DMS153 treated with DMSO at 0.1 percent for 48 hours (cell line): Measurements from ENCODE around the gene PARVB.
A peak's percentile ranks its signal among the peaks of the same experiment; 100 is the strongest.
"Not testable (repeated sequence)": the region's sequence is repeated elsewhere in the genome, so short reads cannot be mapped to it uniquely, and the experiment has no call there.

Experiments used
- DNase-seq: peaks from one replicate; lab custom pipeline; 2025; ENCODE audit not compliant: unreplicated experiment; lab: John Stamatoyannopoulos, UW

Gene PARVB

GRCh38 chr22:44050766-44051355, 26.8 kb downstream of the PARVB start:
- DNase-seq = no peak

DNA sequence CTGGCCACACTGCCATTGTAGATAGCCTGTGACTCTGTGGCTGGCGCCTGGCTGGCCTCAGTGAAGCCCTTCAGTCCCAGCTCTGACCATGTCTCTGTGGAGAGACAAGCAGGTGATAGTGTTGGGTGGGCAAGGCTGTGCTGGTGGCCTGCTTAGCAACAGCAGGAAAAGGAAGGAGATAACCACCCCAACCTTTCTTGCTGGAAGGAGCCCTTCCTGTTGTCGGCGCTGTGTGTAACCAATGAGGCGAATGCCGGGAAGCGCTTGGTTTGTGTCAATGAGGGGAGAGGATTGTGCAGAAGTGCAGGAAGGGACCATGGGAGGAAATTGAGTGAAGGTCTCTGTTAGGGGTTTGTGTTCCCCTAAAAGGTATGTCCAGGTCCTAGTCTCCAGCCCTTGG, 27.3 kb downstream of the PARVB start:
- no peak for DNase-seq

- DNase-seq = no peak
Observed at GRCh38 chr22:44051961-44052360, 27.9 kb downstream of the PARVB start.

- no peak for DNase-seq
Observed at GRCh38 chr22:44055805-44056204, 31.7 kb downstream of the PARVB start.

- DNase-seq = not testable (repeated sequence)
Observed at GRCh38 chr22:44056649-44057048, 32.5 kb downstream of the PARVB start.

DNA sequence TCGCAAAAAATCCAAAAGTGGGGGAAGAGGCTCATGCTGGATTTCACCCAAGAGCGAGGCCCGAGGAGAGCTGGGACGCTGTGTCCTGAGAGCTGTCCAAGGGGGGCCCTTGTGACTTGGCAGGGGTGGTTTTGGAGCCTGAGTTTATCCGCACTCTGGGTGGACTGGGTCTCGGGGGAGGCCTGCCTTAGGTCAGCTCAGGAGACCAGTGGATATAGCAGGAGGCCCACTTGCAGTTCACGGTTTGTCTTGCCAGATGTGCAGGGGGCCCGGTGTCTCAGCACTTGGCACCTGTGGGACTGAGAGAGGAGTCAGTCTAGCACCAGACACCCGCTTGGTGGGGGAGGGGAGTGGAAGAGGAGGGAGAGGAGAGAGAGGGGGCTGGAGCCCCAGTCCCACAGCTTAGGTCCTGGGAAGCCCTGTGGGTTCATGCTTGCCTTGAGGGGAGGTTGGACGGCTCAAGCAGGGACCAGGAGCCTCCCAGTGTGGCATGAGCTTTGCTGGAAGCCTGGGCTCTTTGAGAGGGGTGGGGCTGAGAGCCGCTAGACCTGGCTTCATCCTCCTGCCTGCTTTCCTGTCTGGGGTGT, 33.4 kb downstream of the PARVB start:
- DNase-seq = no peak

- DNase-seq = no peak
Observed at GRCh38 chr22:44063462-44064371, 39.6 kb downstream of the PARVB start.

GRCh38 chr22:44067033-44067432, 42.9 kb downstream of the PARVB start:
- no peak for DNase-seq

DNA sequence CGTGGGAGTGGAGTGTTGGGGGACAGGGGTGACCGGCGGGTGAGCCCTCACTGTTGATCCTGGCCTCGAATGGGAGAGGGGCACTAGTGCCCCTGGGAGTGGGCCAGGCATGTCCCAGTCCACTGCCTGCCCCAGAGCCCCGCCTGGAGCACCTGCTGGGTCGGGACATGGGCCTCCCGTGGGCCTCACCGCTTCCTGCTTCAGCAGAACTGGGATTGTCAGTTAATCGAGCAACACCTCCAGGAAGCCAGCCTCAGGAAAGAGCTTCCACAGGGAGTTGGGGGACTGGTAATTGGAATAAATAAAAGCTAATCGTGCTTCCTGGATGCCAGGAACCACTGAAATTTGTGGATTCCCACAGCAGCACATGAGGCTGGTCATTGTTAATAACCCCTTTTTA, 43.8 kb downstream of the PARVB start:
- DNase-seq = no peak

- no peak for DNase-seq
Observed at GRCh38 chr22:44068422-44069191, 44.5 kb downstream of the PARVB start.

DNA sequence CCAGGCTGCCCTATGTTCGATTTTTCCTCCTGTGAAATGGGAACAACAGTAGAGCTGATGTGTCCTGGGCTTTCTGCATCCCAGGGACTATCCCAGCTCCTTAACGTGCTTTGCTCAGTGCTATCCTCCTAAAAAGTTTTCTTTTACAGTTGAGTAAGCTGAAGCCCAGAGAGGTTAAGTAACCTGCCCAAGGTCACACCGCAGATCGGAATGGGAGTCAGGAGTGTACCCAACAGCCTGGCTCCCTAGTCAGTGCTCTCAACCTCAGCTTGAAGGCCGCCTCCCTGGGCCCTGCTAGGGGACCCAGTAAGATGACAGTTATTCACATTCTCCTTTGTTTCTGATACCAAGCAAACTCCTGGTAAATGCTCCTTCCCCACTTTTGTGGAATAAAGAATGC, 45.9 kb downstream of the PARVB start:
- DNase-seq = no peak

DNA sequence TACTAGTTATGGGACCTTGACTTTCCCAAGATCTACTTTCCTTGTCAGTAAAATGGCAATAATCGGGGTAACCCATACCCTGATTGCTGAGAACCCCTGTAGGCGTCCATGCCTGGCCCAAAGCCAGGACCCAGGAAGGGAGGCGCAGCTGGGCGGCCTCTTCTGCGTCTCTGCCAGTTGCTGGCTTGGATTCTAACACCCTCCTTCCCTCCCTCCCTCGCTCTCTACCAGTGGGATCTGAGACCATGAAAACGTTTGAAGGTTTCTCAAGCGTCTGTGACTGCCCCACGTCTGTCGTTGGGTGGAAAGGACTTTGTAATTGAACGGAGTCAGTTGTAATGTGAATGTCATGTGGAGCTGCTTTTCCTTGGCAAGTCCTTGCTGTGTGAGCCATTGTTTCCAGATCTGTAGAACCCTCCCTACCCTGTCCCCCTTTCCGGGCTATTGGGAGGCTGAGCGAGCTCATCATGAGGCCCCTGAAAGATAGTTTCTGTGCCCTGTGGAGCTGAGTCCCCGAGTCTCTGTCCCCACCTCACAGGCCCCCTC, 47.8 kb downstream of the PARVB start:
- DNase-seq = no peak

- no peak for DNase-seq
Observed at GRCh38 chr22:44074337-44074984, 50.4 kb downstream of the PARVB start.

DNA sequence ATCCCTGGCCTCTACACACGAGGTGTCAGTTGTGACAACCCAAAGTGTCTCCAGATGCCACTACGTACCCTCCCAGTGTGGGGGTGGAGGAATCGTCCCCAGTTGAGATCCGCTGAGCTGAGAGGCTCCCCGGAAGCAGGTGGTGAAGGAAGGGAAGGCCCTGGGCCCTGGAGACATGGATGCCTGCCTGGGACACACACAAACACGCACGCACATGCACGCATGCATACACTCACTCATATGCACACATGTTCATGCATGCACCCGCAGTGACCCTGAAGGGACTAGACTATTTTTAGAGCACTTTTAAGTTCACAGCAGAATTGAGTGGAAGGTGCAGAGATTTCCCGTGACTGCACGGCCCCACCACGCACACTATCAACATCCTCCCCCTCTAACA, 50.9 kb downstream of the PARVB start:
- DNase-seq = no peak

- no peak for DNase-seq
Observed at GRCh38 chr22:44075670-44076069, 51.6 kb downstream of the PARVB start.

- no peak for DNase-seq
Observed at GRCh38 chr22:44076825-44077224, 52.7 kb downstream of the PARVB start.

GRCh38 chr22:44080936-44081861, 57.1 kb downstream of the PARVB start:
- DNase-seq = peak; percentile 59

DNA sequence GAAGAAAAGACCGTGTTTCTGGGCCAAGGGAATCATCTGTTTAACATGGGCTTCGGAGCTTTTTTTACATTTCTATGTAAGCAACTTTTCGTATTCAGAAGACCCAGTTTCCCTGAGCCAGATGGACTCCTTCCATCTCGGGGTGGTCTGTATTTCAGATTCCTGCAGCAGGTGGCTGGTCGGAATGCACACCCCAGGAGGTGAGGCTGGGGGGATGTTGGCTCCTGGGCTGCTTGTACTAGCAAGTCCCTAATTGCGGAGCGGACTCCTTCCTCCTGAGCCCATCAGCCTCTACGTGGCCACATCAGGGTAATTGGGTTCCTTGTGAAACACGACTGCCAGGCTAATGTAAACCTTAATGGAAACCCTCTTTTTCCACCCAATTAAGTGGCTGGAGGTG, 58.7 kb downstream of the PARVB start:
- DNase-seq = no peak

DNA sequence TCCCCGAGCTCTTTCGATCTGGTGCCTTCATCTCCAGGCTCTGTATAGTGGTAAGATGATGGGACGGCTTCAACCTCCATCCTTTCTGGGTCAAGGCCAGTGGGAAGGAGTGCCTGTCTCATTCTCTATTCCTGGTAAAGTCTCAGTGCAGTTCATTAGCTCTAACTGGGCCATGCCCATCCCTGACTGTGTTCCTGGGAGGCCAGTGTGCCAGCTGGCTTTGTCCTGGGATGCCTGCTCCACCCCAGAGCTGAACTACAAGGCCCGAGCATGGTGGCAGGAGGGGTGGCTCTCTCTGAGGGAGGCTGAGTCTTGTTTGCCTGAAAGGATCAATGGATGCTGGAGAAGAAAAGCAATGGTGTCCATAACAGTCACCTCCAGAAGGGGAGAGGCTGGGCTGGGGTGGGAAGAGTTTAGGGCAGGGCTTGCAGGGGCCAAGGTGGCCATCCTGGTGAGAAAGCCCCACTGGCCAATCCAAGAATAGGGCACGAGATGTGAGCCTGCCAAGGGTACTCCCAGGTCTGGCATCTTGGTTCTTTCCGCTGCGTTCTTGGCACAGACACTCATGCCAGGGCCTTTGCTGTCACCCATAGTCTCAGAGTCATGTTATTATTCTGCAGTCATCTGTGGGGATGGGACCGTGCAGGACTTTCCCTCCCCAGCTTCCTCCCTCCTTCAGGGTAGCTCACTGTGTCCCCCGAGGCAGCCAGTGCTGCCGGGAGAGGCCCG, 60.1 kb downstream of the PARVB start:
- DNase-seq = no peak
